Stimulated activated naive CD4-positive, alpha-beta T cell treated with Interleukin-2 at 50 U/mL for 16 hours (primary cell): Measurements from ENCODE around the gene KLHL17.

Experiments used
- DNase-seq: peaks from one replicate; lab custom pipeline; 2025; lab: John Stamatoyannopoulos, UW

KLHL17 gene

GRCh38 chr1:960363-961131 is at the start of gene KLHL17:
TSS of gene KLHL17 (plus strand) at chr1:960584. CDS start at chr1:960694, 110 bp downstream.
- DNase-seq: peak; percentile 84

DNA sequence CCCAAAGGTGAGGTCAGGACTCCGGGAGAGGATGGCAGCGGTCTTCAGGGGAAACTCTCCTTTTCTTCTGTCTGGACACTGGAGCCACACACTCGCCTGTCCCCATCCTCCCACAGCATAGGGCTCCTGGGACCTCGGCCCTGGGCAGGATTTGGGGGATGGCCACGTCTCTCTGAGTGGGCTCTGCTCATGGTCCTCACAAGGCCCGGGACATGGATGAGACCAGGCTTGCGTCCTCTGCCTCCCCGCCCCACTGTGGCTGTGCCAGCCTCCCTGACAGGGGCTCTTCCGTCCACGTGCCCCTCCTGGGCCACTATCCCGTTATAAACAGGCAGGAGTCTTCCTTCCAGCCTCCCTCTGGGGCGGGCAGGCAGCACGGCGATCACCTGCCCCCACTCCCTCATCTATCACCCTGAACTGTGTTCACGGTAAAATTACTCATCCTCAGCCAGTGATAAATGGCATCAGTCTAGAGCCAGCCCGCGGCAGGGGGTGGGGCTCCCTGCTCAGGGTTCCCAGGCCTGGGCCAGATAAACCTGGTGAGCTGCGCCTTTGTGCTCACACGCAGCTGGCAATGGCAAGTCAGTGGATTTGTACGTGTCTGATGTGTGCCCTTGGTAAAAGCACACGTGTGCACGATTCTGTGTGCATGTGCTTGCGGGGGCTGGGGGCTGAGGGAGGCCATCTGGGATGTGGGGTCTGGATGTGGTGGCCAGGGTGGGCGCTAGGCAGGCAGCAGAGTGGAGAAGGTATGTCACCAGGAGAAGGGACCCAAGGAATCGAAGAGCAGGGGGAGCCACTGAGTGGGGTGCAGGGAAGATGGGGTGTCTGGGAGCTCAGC is 49.3 kb upstream of the KLHL17 start:
- DNase-seq: no peak

- DNase-seq: no peak
Observed at GRCh38 chr1:911875-912739, 48.3 kb upstream of the KLHL17 start.

DNA sequence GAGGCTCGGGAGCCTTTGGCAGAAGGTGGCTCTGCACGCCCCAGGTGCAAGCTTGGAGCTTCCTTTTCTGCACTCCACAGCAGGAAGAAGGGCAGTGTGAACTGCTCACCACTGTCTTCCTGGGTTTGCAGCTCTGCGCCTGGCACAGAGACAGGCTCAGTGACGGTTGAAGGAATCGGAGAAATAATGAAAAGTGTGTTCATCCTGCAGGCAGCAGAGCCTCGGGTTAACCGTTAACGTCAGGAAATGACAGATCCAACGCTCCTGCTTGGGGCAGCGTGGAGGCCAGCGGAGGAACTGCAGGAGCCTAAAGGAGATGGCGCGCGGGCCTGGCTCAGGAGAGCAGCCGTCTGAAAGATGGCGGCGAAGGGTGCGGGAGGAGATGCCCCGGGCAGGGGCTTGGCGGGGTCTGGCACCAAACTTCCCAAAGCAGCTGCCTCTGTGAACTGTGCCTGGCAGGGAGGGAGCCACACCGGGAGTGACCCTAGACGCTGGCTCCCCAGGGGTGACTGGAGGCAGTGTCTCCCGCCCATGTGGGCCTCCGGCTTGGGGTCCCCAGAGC is 47.6 kb upstream of the KLHL17 start:
- DNase-seq: no peak

- DNase-seq: no peak
Observed at GRCh38 chr1:913491-914130, 46.8 kb upstream of the KLHL17 start.

DNA sequence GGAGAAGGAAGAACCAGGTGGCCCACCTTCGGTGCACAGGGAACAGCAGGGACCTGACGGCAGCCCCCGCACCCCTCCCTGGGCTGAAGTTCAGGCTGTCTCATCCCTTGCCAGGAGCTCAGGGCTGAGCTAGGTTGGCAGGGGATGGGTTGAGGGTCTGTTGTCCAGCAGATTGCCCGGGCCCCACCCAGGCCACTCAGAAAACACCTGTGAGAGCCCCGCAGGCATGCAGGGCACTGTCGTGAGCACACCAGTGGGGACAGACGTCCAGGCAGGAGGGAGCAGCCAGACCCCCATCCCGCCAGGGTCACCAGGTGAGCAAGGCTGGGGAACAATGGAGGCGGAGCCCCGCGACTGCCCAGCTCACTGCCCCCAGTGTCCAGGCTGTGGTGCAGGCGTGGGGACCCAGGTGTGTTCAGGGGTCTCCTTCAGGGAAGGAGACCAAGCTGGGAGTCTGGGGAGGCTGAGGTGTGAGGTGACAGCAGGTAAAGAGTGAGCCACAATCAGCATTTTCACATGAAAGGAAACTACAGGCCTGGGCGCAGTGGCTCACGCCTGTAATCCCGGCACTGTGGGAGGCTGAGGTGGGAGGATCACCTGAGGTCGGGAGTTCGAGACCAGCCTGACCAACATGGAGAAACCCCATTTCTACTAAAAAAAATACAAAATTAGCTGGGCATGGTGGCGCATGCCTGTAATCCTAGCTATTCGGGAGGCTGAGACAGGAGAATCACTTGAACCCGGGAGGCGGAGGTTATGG is 46.1 kb upstream of the KLHL17 start:
- DNase-seq: no peak

DNA sequence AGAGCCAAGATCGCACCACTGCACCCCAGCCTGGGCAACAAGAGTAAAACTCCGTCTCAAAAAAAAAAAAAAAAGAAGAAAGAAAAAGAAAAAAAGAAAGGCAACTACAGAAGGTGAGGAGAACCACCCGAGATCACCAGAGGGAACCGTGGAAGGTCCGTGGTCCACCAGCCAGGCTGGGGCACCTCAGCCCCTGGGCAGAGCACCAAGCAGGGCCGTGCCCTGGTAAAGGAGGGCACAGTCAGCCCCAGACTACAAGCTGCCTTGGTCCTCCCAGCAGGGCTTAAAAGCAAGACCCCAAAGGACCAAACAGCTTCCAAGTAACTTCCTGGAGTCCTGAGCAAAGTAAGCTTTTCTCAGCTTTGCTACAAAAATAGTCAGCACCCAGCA is 45.5 kb upstream of the KLHL17 start:
- DNase-seq: no peak

DNA sequence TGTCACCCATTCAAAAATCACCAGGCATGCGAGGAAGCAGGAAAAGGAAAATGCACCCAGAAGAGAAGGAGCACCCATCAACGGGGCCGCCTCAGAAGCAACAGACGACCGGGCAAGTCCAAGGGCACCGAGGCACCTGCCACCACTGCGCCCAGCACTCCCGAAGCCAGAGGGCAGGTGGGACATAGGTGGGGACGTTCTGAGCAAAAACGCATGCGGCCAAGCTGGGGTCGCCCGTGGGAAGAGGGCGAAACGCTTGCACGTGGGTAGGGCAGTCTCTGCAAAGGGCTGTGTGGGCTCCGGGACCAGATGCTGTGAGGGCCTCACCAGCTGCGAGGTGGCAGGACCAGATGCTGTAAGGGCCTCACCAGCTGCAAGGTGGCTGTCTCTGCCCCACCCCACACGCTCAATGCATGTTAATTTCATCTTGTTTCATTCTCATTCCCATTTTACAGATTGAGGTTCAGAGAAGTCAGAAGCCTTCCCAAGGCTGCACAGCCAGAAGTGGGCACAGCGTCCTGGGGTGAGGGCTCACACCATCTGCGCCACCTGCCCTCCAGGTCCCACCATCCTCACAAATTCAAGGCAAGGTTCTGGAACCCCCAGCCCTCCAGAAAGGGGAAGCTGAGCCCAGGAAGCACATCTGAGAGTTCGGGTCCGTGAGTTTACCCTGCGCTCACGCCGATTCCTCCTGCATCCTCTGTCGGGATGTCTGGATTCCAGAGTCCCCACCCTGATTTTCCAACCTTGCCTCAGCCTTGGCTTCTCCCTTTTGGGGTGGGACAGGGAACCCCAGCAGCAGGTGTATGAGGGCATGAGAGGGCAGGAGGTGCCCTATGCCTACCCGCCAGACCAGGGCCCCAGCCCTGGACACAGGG is 44.9 kb upstream of the KLHL17 start:
- no peak for DNase-seq

DNA sequence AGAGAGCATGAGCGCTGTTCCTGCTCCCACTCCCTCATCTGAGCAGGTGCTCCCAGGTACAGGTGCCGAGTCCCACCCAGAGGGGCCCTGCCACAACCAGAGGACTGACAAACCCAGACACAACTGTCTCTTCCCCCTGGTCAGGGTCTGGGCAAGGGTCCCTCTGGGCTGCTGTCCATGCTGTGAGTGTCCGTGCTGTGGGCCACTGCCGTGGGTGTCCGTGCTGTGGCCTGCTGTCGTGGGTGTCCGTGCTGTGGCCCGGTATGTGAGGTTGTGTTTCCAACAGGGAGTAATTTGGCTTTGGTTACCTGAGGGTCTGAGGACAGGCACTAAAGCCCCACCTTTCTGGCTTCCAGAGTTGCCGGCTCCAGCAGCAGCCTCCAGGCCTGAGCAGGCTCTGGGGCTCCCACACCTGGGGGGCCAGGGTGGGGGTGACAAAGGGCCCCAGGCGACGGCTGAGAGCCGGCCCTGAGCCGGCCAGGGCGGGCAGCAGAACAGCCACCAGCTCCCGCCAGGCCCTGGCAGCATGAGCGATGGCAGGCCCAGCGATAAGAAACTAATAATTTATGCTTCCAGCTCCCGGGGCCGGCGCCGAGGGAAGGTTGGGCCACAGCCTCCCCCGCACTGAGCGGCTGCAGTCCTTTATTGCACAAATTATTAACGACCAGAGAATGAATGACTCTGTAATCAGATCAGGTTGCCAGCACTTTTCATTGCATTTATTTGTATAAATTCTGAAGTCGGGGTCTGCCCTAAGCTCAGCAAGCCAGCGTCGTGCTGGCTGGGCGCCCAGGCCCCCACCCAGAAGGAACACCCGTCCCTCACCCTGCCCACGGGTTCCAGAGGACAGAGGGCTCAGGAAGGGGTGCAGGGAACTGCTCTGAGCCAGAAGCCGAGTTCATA is 44.0 kb upstream of the KLHL17 start:
- no peak for DNase-seq

DNA sequence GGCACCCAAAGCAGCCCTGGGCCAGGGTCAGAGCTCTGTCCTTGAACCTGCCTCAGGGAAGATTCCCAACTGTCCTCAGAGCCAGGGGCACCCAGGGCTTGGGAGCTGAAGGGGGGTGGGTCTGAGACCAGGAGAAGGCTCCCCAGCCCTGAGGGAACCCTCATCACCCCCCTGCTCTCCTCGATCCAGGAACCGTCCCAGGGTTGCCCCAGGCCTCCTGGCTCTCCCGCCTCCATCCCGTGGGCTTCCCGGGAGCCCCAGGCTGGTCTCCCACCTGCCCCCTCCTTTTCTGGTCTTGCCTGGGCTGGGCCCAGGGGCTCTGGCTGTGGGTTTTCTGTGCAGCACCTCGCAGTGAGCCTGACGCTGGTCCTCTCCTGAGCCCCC is 43.3 kb upstream of the KLHL17 start:
- no peak for DNase-seq

- DNase-seq: no peak
Observed at GRCh38 chr1:917466-918091, 42.8 kb upstream of the KLHL17 start.

DNA sequence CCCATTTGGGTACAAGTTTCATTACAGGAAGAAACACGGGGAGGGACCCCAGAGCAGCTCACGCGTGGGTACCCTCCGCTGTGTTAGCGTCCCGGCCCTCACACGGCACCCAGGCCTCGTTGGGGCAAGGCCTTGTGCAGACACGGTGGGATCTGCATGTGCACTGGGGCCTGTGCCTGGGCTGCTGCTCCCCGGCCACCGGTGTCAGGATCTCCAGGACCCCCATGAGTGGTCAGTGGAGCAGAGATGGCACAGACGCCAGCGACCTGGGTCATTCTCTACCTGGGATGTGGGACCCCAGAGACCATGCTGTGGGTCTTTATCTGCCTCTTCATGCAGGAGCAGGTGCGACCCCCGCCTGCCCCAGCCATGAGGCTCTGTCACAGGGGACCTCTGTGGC is 42.0 kb upstream of the KLHL17 start:
- no peak for DNase-seq

DNA sequence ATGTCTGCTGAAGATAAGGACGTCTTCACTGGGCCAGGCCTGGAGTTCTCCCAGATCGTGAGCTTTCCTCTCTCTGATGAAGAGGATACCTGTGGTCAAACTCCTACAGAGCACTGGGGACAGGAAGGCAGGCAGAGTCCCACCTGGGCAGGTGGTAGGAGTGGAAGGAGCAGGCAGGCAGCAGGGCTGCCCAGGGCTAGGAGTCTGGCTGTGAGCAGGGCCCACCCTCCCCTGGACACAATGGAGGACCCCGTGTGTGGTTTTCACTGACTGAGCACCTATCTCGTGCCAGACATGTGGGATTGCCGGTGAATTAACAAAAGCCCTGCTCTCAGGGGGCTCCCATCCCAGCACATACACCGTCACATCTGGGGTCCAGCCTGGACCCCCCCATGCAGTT is 41.5 kb upstream of the KLHL17 start:
- DNase-seq: no peak

DNA sequence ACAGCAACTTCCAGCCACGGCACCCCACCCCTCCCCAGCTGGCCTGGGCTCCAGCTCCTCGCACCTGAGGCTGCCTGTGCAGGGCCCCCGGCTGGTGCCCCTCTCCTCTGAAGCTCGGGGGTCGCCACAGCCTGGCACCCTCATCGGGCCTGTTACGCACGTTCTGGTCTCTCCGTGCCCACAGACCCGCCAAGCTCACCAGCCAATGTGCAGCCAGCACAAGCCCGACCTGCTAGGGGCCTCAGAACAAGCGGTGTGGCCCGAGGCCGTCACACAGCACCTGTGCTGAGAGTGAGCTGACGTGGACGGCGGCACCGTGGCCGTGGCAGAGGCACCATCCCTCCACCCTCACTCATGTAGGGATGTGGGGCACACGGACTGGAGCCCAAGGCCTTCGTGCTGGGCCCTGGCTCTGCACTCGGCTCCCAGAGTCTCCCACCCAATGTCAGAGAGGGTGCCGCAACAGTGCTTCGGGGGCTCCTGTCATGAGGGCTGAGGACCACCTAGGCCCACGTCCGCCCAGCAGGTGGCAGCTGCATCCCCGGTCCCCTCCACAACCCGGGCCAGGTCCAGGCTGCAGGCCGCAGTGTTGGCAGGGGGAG is 41.0 kb upstream of the KLHL17 start:
- no peak for DNase-seq

DNA sequence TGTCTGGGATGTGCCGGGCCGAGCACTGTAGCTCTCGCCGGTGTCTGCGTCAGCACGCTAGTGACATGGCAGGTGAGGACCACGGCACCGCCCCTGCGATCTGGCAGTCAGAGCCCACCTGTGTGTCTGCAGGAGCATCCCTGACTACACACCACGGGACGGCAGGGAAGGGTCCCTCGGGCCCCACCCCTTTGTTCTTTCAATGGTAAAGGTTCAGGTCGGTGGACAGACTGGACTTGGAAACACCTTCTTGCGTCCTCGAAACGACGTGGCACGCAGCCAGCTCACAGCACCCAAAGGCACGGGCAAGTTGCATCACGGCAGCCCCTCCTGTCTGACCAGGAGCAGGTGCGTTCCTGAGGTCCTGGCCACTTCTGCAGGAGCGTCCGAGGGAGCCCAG is 40.4 kb upstream of the KLHL17 start:
- DNase-seq: no peak

GRCh38 chr1:920521-920920 is 39.9 kb upstream of the KLHL17 start:
- DNase-seq: no peak

DNA sequence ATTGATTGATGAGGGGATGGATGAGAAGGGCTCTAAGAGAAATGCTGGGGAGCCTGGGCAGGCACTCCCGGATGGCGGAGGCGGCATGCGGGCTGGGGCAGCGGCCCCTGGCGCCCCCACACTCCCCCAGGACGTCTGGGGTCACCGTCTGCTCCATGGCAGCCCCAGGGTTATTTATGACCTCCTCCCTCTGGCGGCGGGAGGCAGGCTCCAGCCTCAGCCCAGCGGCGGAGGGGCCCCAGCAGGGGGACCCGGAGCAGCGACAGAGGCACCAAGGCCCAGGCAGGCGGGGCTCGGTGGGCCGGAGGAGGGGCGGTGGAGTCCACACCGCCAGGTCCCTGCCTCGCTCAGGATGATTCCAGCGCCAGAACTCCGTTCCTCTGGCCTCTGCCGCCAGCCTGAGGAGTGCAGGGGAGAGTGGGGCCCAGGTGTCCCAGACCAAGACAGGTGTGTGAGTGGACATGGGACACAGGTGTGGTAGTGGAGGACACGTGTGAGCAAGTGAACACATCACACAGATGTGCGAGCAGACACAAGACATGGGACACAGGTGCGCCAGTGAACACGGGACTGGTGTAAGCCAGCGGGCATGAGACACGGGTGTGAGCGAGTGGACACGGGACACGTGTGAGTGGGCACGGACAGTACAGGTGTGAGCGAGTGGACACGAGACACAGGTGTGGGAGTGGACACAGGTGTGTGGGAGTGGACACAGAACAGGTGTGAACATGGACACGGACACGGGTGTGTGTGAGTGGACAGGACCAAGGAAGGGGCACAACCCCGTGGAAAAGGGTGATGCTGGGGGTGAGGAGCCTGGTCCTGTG is 39.2 kb upstream of the KLHL17 start:
- peak; percentile 23 for DNase-seq
